Thyroid gland (tissue), 4 donors: ENCODE measurements around the gene STH. TPM values are rescaled to one million over a fixed set of nuclear protein-coding genes. Genes with fewer than 3 reads are reported as not detected.
"Not testable (repeated sequence)": the region's sequence is repeated elsewhere in the genome, so short reads cannot be mapped to it uniquely, and the experiment has no call there.

ENCODE experiments used
- DNase-seq, 2 donors: peaks; one replicate each; pipeline ENCODE4 v3.0.0-alpha.2; 2019
- H3K27ac ChIP-seq, 3 donors: fragments of 200-600 bp; sonication (generic); 1 replicate in 2 of 3; 2 replicates in 1 of 3; pipeline ENCODE4 v1.5.1; 2016 to 2019; ENCODE audit warnings: mild to moderate bottlenecking in 1 of 3, moderate library complexity in 1 of 3
- H3K27me3 ChIP-seq: fragments of 200-600 bp; sonication (generic); one replicate; pipeline ENCODE4 v1.5.1; 2019
- H3K36me3 ChIP-seq, 2 donors: fragments of 200-600 bp; sonication (generic); one replicate each; pipeline ENCODE4 v1.5.1; 2016 to 2019
- H3K4me1 ChIP-seq, 2 donors: fragments of 200-600 bp; sonication (generic); one replicate each; pipeline ENCODE4 v1.5.1; 2017 to 2019
- H3K4me3 ChIP-seq, 3 donors: fragments of 200-600 bp; sonication (generic); replicated peaks in 1 of 3; 1 replicate in 2 of 3; 2 replicates in 1 of 3; pipeline ENCODE4 v1.5.1; 2016; ENCODE audit warnings: mild to moderate bottlenecking in 1 of 3
- H3K9me3 ChIP-seq: fragments of 200-600 bp; sonication (generic); one replicate; pipeline ENCODE4 v1.5.1; 2017
- POLR2A ChIP-seq, 2 donors: fragments of 450-650 bp; IDR thresholded peaks; one replicate each; pipeline ENCODE4 v1.6.1; 2017; ENCODE audit warnings: antibody characterized with exemption in 2 of 2, mild to moderate bottlenecking in 2 of 2, moderate library complexity in 1 of 2
- WGBS, 2 donors: methylation state at CpG; one replicate each; pipeline ENCODE4 v1.1.5; 2017; 5-methylcytosine and 5-hydroxymethylcytosine counted together
- intact Hi-C: fragments of 100-400 bp; cut with DNase I; formaldehyde crosslinking; loops from one replicate; pipeline ENCODE4 v1.15.1; 2023
- total RNA-seq, 4 donors: library from RNA; depleted of rRNA; stranded (reverse); fragments of >200 nt; gene quantifications; one replicate each; pipeline ENCODE4 v1.2.3, GENCODE V29; 2016
- TF ChIP-seq, protein P1 (sequence below), 6 experiments: fragments of 200-600 bp in 3 of 6; fragments of 450-650 bp in 3 of 6; sonication (generic) in 3 of 6; IDR thresholded peaks; one replicate each; pipeline ENCODE4 v1.5.1; 2016 to 2019; ENCODE audit warnings: antibody characterized with exemption in 6 of 6, mild to moderate bottlenecking in 2 of 6, inconsistent platforms in 1 of 6, moderate library complexity in 1 of 6

Gene STH
- total RNA-seq, 4 donors from 2014 or later: not detected

DNA sequence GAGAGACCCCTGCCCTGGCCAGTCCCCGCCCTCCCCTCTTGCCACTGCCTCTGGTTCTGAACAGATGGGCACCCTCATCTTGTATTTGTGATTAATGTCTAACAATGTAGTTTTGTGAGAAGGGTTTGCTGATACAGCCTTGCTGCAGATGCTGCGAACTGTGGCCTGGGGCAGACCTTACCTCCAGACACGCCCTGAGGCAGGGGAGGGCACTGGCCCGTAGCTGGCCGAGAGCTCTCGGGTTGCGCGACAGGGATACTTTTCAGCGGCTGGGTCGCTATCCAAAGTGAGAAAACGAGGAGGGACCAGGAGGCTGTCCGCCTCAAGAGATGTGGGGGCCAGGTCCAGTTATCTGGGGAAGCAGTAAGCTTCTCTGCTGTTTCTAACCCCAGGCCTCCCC is 21.9 kb downstream of the STH start:
- H3K27ac ChIP-seq: no peak overlapping the region
- H3K9me3 ChIP-seq: no peaks in the 10 kb centered on the region
- 73 to 87% methylated on average over 12 of the region's 12 CpGs for WGBS, 2 donors
- H3K4me3 ChIP-seq: no peak overlapping the region
- TF ChIP-seq, protein P1, sequence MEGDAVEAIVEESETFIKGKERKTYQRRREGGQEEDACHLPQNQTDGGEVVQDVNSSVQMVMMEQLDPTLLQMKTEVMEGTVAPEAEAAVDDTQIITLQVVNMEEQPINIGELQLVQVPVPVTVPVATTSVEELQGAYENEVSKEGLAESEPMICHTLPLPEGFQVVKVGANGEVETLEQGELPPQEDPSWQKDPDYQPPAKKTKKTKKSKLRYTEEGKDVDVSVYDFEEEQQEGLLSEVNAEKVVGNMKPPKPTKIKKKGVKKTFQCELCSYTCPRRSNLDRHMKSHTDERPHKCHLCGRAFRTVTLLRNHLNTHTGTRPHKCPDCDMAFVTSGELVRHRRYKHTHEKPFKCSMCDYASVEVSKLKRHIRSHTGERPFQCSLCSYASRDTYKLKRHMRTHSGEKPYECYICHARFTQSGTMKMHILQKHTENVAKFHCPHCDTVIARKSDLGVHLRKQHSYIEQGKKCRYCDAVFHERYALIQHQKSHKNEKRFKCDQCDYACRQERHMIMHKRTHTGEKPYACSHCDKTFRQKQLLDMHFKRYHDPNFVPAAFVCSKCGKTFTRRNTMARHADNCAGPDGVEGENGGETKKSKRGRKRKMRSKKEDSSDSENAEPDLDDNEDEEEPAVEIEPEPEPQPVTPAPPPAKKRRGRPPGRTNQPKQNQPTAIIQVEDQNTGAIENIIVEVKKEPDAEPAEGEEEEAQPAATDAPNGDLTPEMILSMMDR (IDR thresholded peaks at IDR 0.05): no peak
- no peak for TF ChIP-seq POLR2A (IDR thresholded peaks at IDR 0.05)
- DNase-seq: no peak
- H3K4me1 ChIP-seq: peaks cover 0 to 17% of the 10 kb centered on the region in 2 donors
- no peaks in the 10 kb centered on the region for H3K36me3 ChIP-seq
- intact Hi-C loops: no loop called here
- no peaks in the 10 kb centered on the region for H3K27me3 ChIP-seq

DNA sequence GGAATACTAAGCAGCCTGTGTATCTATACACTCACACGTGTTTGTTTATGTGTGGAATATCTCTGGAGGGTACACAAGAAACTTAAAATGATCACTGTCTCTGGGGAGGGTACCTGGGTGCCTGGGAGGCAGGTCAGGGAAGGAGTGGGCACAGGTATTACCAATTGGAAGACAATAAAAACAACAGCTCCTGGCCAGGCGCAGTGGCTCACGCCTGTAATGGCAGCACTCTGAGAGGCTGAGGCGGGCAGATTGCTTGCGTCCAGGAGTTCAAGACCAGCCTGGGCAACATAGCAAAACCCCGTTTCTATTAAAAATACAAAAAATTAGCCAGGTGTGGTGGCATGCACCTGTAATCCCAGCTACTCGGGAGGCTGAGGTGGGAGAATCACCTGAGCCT is 24.3 kb downstream of the STH start:
- DNase-seq, H3K9me3 ChIP-seq, H3K36me3 ChIP-seq, H3K4me3 ChIP-seq, H3K27me3 ChIP-seq, H3K27ac ChIP-seq, intact Hi-C loops: not testable (repeated sequence)
- 92 to 95% methylated on average over 7 of the region's 7 CpGs for WGBS, 2 donors
- peaks cover 0 to 18% of the 10 kb centered on the region in 2 donors for H3K4me1 ChIP-seq

DNA sequence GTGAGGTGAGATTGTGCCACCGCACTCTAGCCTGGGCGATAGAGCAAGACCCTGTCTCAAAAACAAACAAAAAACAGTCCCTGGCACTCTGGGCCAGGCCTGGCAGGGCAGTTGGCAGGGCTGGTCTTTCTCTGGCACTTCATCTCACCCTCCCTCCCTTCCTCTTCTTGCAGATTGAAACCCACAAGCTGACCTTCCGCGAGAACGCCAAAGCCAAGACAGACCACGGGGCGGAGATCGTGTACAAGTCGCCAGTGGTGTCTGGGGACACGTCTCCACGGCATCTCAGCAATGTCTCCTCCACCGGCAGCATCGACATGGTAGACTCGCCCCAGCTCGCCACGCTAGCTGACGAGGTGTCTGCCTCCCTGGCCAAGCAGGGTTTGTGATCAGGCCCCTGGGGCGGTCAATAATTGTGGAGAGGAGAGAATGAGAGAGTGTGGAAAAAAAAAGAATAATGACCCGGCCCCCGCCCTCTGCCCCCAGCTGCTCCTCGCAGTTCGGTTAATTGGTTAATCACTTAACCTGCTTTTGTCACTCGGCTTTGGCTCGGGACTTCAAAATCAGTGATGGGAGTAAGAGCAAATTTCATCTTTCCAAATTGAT is 24.8 kb downstream of the STH start:
- Histone ChIP-seq H3K9me3 (no peaks in the 10 kb centered on the region), H3K27ac (no peak overlapping the region), H3K4me3 (no peak overlapping the region), H3K27me3 (no peaks in the 10 kb centered on the region), H3K36me3 (no peaks in the 10 kb centered on the region), H3K4me1 (peaks cover 0 to 14% of the 10 kb centered on the region in 2 donors)
- 93 to 94% methylated on average over 24 of the region's 24 CpGs for WGBS, 2 donors
- TF ChIP-seq, protein P1 (IDR thresholded peaks at IDR 0.05): no peak
- TF ChIP-seq POLR2A (IDR thresholded peaks at IDR 0.05): no peak
- intact Hi-C loops: no loop called here
- no peak for DNase-seq

DNA sequence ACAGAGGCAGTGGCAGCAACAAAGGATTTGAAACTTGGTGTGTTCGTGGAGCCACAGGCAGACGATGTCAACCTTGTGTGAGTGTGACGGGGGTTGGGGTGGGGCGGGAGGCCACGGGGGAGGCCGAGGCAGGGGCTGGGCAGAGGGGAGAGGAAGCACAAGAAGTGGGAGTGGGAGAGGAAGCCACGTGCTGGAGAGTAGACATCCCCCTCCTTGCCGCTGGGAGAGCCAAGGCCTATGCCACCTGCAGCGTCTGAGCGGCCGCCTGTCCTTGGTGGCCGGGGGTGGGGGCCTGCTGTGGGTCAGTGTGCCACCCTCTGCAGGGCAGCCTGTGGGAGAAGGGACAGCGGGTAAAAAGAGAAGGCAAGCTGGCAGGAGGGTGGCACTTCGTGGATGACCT is 25.5 kb downstream of the STH start:
- H3K27ac ChIP-seq: no peak overlapping the region
- H3K9me3 ChIP-seq: no peaks in the 10 kb centered on the region
- no peak overlapping the region for H3K4me3 ChIP-seq
- TF ChIP-seq, protein P1 (IDR thresholded peaks at IDR 0.05): no peak
- TF ChIP-seq POLR2A (IDR thresholded peaks at IDR 0.05): no peak
- no peaks in the 10 kb centered on the region for H3K36me3 ChIP-seq
- no peaks in the 10 kb centered on the region for H3K27me3 ChIP-seq
- DNase-seq: no peak
- WGBS, 2 donors: 83 to 84% methylated on average over 14 of the region's 14 CpGs
- H3K4me1 ChIP-seq: peaks cover 0 to 14% of the 10 kb centered on the region in 2 donors
- intact Hi-C loops: no loop called here

DNA sequence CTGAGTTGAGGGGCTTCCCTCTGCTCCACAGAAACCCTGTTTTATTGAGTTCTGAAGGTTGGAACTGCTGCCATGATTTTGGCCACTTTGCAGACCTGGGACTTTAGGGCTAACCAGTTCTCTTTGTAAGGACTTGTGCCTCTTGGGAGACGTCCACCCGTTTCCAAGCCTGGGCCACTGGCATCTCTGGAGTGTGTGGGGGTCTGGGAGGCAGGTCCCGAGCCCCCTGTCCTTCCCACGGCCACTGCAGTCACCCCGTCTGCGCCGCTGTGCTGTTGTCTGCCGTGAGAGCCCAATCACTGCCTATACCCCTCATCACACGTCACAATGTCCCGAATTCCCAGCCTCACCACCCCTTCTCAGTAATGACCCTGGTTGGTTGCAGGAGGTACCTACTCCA is 26.0 kb downstream of the STH start:
- H3K36me3 ChIP-seq: no peaks in the 10 kb centered on the region
- 92 to 97% methylated on average over 10 of the region's 10 CpGs for WGBS, 2 donors
- intact Hi-C loops: no loop called here
- no peak for DNase-seq
- no peaks in the 10 kb centered on the region for H3K9me3 ChIP-seq
- no peaks in the 10 kb centered on the region for H3K27me3 ChIP-seq
- peaks cover 0 to 14% of the 10 kb centered on the region in 2 donors for H3K4me1 ChIP-seq
- no peak overlapping the region for H3K4me3 ChIP-seq
- H3K27ac ChIP-seq: no peak overlapping the region
- no peak for TF ChIP-seq POLR2A (IDR thresholded peaks at IDR 0.05)
- TF ChIP-seq, protein P1 (IDR thresholded peaks at IDR 0.05): no peak
